GM21381 (cell line): Measurements from ENCODE around the gene SNRPN.
"Not testable (repeated sequence)": the region's sequence is repeated elsewhere in the genome, so short reads cannot be mapped to it uniquely, and the experiment has no call there.

ENCODE experiments used
- ATAC-seq: cut with Tn5 transposase; IDR thresholded peaks from one replicate; pipeline ENCODE4 v1.9.1; 2021; ENCODE audit warnings: mild to moderate bottlenecking, moderate library complexity; ENCODE audit not compliant: unreplicated experiment

SNRPN gene

DNA sequence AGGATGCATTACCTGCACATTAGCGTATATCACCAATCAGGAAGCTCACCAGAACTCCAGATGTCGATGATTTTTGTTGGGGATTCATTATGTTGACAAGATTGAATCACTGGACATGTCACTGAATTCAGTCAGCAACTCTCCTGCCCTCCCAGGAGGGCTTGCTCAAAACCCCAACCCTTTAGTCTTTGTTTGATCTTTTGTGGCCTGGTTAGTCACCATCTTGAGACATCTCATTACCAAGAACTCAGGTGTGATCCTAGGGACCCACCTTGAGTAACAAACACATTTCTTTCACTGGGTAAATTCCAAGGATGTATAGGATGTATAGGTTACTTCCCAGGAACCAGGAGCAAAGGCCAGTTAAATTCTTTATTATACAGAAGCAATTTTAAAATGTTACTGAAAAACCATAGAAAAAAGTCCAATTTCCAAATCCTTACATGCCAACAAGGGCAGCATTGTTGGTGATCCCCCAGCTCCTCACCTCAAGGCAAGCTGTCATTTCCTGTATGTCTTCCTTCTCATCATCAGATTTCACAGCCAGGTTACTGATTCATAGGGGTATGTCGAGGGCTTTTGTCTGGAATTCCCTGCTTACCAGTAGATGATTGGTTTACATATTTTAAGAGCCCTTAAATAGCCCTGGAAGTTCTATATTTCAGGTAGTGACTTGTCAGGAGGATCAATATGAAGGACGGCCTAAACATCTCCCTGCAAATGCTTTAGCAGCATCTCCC lies 11.7 kb downstream of the SNRPN start:
- ATAC-seq = no peak

DNA sequence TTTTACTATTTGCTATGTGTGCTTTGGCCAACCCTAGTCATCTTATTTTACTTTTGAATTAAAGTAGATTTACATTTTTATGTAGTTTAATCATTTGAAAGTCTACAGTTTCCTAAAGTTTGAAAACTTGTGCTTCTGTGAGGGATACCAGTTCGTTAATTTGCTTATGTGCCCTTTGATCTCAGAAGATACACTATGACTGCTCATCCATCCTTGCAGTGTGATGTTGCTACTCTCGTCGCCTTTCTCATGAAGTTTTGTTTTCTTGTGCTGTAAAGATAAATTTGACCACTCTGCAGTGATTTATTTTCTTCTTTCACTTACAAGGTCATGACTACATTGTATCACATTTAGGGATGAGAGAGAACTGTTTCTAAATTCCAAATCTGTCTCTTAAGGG lies 16.3 kb downstream of the SNRPN start:
- no peak for ATAC-seq

DNA sequence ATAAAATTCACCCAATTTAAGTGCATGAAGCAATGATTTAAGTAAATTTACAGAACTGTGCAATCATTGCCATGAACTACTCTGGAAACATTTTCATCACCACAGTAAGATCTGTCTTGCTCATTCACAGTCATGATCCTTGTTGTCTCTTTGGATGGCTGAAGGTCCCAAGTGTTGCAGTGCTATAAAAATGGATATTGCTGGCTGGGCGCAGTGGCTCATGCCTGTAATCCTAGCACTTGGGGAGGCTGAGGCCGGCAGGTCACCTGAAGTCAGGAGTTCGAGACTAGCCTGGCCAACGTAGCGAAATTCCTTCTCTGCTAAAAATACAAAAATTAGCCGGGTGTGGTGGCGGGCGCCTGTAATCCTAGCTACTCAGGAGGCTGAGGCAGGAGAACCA lies 17.0 kb downstream of the SNRPN start:
- ATAC-seq = no peak

DNA sequence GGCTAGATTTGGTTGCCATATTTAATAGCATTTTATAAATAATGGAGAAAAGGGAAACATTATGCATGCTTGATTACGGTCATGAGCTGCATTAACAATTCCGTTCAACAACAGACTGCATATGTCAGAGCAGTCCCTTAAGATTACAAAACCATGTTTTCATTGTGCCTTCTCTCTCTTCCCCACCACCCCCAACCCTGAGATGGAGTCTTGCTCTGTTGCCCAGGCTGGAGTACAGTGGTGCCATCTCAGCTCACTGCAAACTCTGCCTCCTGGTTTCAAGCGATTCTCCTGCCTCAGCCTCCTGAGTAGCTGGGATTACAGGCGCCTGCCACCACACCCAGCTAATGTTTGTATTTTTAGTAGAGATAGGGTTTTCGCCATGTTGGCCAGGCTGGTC lies 17.9 kb downstream of the SNRPN start:
- not testable (repeated sequence) for ATAC-seq

DNA sequence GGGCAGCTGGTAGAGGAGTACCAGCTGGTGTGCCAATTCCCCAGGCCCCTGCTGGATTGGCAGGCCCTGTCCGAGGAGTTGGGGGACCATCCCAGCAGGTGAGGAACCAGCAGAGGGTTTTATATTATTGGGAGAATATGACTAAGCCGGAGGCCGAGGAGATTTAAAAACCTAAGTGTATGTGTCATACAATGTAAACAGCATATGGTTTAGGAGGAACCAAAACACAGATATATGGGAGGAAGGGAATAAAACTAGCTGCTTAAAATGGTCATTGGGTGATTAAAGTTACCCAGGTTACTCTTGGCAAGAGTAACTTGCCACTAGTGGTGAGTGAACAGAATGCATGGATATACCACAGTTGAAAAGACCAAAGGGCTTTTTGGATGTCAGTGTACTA lies 22.1 kb downstream of the SNRPN start:
- ATAC-seq = no peak

DNA sequence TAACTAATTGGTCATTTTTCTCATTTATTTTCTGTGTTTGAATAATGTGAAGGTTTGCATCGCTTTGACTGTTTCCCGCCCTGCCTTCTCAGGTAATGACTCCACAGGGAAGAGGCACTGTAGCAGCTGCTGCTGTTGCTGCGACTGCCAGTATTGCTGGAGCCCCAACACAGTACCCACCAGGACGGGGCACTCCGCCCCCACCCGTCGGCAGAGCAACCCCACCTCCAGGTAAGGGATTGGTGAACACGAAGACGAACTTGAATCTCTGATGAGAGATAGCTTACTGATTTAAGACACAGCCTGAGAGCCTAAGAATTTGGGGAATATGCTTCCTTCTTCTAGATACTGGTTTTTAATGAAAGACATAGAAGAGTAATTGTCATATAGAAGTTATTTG lies 22.9 kb downstream of the SNRPN start:
- ATAC-seq = no peak

DNA sequence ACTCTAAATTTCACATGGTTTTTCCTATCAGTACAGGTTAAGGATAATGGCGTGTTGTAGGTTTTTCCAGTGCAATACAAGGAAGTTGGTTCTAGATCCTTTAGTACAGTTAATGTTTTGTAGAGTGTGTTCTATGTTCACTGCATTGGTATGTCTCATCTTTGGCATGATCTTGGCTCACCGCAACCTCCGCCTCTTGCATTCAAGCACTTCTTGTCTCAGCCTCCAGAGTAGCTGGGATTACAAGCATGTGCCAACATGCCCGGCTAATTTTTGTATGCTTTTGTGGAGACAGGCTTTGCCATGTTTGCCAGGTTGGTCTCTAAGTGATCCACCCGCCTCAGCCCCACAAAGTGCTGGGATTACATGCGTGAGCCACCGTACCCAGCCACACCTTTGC lies 30.4 kb downstream of the SNRPN start:
- ATAC-seq = no peak

DNA sequence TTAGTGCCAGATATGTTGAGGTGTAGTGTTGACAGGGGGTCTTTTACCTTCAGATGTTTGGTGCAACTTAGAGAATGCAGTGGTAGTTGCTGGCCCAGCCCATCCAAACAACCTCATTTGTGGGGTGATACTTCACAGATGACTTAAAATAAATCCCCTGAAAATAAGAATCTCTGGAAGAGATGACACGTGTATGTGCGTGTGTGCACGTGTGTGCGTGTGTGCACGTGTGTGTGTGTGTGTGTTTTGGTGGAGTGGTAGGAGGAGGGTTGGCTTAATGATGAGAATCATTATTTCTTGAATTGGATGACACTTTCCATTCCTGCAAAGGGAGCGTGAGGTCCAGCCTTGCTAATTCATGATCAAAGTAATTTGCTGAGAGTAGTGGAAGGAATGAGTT lies 31.9 kb downstream of the SNRPN start:
- no peak for ATAC-seq

DNA sequence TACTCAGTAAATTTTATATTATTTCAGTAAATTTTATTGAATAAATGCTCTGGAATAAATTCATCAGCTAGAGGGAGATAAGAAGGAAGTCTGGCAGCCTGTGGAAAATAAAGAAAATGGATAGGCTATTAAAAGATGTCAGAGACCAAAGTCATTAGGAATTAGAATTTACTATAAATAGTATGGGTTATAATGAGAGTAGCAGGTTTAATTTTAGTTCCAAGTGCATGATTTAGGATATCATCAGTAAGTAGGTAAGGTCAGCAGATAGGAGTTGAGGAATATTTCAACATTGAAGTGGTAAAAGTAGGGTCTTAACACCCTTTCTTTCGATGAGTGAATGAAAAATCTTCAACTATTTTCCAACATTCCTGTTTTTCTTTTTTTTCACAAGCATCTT lies 64.6 kb downstream of the SNRPN start:
- no peak for ATAC-seq

DNA sequence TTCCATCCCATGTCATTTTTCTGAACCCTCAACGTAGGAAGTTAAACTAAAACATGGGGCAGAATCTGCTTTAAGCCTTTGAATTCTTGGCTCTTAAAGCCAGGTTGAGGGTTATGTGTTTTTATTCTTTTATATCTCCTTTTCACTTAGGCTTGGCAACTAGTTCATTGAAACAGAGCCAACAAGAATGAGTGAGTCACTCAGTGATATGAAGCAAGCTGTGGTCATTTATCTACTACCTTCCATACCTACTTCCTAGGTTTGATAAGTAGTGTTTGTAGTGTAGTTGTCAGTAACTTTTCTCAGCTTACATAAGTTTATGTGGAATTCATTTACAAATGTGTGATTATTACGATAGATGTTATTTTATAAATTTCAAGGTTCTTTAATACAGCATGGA lies 67.4 kb downstream of the SNRPN start:
- ATAC-seq = no peak
